Activated CD8-positive, alpha-beta memory T cell treated with anti-CD3 and anti-CD28 coated beads for 4 hours (primary cell): ENCODE measurements around the gene PFKFB3.
"Not testable (repeated sequence)": the region's sequence is repeated elsewhere in the genome, so short reads cannot be mapped to it uniquely, and the experiment has no call there.

ENCODE experiments used
- DNase-seq, 2 donors: peaks; one replicate each; pipeline ENCODE4 v3.0.0-alpha.2; 2020; ENCODE audit warnings: low read depth in 2 of 2

Gene PFKFB3

DNA sequence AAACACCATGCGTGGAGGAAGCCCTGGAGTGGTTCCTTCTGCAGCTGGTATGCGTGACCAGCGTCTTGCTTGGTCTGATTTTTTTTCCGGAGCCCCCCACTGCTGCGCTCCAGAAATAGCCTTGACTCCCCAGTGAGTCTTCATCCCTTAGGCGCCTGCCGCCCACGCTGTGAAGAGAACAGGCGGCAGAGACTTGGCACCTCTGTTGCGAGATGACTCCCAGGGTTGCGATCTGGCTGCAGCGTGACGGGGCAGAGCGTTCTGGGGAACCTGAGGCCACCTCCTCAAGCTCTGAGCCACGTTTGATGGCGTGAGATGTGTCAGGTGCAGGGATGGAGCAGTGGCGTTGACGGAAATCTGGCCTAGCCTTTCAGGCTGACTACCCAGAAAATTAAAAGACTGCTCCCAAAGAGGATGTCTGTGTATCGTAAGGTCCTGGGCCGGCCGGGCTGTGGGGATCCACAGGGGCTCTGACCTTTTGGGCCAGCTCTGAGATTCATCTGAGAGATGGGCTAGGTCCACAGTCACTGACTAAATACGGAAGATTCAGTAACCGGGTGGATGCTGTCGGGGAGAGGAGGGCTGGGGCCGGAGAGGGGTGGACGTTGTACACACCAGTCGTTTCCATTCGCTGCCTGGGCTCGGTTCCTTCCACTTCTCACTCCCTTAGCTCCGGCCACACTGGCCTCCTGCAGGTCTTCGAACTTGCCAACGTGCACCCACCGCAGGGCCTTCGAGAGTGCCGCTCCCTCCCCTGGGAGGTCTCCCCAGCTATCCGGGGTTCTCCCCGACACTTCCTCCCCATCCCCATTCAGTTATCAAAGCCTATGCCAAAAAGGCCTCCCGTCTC is 33.8 kb downstream of the PFKFB3 start:
- no peak for DNase-seq

DNA sequence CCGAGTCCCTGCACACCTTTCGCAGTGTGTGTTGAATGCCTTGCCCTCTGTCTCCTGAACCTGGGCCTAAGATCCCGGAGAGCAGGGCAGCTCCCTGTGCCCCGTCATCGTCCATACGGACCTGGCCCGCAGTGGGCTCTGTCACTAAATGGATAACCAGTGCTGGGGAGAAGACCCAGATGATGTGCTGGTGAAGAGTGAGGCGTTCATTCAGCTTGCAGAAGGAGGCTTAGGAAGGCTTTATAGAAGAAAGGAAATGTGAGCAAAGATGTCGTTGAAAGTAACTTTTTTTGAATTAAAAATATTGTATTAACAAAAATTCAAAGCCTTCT is 34.4 kb downstream of the PFKFB3 start:
- DNase-seq = no peak

DNA sequence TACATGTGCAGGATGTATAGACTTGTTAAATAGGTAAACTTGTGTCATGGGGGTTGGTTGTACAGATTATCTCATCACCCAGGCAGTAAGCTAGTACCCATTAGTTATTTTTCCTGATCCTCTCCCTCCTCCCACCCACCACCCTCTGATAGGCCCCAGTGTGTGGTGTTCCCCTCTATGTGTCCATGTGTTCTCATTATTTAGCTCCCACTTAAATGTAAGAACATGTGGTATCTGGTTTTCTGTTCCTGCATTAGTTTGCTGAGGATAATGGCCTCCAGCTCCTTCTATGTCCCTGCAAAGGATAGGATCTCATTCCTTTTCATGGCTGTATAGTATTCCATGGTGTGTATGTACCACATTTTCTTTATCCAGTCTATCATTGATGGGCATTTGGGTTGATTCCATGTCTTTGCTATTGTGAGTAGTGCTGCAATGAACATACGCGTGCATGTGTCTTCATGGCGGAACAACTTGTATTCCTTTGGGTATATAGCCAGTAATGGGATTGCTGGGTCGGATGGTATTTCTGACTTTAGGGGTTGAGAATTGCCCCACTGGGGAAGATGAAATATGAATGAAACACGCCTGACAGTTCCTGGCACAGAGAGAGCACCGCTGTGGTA is 36.0 kb downstream of the PFKFB3 start:
- DNase-seq = not testable (repeated sequence)

DNA sequence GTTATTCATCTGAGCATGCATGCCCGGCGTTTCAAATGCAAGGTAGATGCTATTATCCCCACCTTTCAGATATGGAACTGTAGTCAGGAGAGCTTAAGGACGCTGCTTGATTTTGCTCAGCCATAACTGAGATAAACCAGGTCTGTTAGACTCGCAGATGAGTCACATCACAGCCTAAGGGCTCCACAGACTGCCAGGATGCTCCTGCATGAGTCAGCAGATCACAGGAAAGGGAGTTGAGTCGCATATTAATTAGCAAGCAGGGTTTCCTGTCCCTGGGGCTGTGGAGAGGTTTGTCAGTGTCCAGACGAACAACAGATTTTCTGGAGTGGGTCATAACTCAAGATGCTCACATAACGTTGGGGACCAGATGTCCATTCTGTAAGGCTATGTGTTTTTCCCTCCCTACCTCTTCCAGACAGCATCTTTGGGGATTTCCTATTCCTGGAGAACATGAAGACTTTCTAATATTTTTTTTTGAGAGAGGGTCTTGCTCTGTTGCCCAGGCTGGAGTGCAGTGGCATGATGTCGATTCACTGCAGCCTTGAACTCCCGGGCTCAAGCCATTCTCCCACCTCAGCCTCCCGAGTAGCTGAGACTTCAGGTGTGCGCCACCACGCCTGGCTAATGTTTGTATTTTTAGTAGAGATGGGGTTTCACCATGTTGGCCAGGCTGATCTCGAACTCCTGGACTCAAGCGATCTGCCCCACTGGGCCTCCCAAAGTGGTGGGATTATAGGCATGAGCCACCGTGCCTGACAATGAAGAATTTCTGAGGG is 36.7 kb downstream of the PFKFB3 start:
- DNase-seq = peak; percentile 44 to 59

DNA sequence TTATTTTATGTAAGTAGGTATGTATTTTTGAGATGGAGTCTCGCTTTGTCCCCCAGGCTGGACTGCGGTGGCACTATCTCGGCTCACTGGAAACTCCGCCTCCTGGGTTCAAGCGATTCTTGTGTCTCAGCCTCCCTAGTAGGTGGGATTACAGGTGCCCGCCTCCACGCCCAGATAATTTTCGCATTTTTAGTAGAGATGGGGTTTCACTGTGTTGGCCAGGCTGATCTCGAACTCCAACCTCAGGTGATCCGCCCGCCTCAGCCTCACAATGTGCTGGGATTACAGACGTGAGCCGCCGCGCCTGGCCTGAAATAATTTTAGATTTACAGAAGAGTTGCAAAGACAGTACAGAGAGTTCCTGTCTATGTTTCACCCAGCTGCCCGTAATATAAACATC is 37.5 kb downstream of the PFKFB3 start:
- no peak for DNase-seq

DNA sequence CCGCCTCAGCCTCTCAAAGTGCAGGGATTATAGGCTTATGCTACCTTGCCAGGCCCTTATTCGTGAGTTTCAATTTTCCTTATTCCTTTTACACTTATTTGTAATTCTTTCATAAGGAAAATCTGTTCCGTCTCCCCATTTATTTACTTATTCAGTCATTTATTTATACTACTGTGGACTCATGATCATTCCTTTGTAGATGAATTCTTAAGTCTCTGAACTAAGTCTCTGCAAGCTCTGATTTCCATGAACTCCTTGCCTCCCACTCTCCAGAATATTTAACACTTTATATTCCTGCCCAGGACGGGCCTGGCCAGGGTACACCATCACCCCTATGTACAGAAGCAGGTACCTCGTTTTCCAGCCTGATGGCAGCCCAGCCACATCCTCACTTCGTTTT is 39.4 kb downstream of the PFKFB3 start:
- DNase-seq = no peak

DNA sequence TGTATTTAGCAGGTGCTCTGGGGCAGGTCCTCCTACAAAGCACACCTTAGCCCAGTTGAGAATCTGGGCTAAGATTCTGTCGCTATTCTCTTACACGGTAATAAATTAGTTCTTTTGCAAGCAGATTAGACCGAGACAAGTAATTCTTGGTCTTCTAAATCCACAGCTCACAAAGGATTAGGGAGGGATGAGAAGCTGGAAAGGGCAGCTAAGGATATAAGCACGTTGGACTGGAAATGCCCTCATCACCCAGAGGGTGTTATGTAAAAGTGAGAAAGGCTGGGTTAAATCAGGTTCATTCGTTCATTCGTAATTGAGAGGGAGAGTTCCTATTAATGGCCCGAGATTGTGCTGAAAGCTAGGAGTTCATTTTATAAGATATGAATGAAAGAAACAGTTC is 41.8 kb downstream of the PFKFB3 start:
- no peak for DNase-seq

DNA sequence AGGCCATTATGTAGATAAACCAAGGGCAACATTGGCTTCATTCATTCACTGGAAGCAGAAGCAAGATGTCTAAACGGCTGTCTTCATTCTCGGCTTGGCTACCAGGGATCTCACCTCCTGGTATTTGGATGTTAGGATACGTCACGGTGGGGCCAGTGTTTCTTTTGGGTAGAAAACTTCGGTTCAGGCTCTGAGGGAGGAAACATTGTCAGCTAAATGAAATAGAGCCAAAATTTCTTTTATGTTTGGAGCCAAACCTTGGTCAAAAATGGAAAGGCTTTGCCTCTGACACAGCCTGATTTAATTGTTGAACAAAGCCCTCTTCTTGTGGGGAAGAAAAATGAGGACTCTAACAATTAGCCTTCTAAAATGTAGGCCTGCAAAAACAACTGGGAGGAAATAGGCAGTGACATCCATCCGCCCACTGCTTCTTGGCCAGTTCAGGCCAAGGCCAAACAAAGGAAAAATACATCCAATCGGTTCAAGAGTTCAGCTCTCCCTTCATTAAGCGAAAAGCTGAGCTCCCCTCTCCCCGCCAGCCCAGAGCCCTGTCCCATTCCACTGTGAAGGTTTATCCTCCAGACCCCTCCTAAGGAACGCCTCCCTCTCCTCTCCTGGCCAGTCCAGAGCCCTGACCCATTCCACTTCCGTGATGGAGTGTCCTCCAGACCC is 44.4 kb downstream of the PFKFB3 start:
- no peak for DNase-seq

DNA sequence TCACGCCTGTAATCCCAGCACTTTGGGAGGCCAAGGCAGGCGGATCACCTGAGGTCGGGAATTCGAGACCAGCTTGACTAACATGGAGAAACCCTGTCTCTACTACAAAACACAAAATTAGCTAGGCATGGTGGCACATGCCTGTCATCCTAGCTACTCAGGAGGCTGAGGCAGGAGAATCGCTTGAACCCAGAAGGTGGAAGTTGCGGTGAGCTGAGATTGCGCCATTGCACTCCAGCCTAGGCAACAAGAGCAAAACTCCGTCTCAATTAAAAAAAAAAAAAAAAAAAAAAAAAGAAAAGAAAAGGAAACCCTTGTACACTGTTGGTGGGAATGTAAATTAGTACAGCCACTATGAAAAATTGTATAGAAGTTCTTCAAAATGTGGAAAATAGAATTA is 46.2 kb downstream of the PFKFB3 start:
- DNase-seq = not testable (repeated sequence)

DNA sequence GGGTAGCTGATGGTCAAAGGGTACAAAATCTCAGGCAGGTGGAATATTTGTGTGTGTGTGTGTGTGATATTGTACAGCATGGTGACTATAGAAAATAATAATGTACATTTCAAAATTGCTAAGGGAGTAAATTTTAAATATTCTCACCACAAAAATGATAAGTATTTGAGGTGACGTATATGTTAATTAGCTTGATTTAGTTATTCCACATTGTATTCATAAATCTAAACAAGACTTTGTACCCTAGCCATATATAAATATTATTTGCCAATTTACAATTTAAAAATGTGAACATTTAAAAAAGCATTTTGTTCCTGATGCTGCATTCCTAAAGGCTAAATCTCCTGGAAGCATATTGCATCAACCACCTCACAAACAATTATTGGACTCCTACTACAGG is 47.0 kb downstream of the PFKFB3 start:
- DNase-seq = no peak

DNA sequence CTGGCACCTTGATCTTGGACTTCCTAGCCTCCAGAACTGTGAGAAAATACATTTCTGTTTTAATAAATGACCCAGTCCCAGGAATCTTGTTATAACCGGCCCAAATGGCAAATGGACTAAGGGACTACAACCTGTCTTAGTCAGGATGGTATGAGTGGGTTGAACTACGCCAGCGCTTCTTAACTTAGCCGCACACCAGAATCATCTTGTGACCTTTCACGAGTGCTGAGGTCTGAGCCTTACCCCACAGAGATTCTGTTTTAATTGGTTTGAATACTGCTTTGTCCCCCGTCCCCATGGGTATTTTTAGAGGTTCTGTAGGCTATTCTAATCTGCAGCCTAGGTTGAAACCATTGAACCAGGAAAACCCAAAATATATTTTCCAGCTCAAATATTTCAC is 48.0 kb downstream of the PFKFB3 start:
- DNase-seq = no peak

DNA sequence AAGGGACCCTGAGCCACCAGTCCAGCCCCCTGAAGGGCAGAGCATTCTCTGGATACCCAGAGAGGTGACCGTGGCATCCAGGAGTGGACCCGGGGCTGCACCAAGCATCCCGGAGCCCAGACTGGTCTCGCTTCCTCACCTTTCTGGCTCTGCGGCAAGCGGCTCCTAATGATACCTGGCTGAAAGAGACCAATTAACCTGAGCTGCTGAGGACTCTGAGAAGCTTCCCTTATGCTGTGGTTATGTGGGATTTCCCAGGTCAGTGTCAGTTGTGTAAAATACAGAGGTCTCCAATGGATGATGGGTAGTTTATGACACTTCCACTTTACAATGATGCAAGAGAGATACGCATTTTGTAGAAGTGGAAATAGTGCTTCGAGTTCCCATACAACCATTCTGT is 51.5 kb downstream of the PFKFB3 start:
- no peak for DNase-seq

DNA sequence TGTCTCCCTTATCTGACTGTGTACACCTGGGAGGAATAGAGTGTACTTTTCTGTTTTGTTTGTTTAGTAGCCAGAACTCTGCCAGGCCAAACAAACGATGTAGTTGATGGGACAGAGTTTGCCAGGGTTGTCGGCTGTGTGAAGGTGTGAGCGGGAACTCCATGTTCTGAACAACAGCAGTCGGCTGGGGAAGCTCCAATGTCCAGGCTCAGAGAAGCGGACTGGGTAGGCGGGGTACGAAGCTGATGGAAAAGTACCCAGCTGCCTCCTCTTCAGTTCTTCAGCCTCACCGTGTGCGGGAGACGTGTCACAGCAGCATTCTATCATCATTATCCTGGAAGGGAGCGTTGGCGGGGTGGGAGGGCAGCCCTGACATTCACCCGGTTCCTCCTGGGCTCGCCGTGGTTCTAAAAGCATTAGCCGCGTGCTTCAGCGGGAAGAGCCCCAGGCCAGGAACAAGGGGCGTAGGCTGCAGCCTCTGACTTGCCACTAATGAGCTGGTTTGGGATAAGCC is 52.9 kb downstream of the PFKFB3 start:
- DNase-seq = no peak

DNA sequence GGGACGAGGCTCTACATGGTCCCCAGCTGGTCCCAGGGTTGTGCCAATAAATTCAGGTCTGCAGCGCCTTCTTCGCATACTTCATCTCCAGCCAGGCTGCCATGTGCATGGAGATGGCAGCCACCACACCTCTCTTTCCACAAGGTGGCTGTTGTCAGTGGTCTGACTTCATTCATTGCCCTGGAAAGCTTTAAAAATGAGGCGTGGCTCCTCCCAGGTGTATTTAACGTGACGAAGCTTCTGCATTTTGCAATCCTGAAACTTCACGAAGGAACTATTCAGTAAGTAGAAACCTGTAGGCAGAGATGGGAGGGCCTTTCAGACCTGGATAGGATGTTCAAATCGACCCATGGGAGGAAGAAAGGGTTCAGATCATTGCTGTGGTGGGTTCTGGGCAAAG is 53.7 kb downstream of the PFKFB3 start:
- no peak for DNase-seq

DNA sequence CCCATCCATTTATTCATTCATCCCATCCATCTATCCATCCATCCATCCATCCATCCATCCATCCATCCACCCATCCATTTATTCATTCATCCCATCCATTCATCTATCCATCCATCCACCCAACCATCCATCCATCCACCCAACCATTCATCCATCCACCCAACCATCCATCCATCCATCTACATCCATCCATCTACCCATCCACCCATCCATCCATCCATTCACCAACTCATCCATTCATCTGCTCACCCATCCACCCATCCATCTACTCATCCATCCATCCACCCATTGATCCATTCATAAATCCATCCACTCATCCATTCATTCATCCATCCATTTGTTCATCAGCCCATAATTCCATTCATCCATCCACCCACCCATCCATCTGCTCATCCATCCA is 56.4 kb downstream of the PFKFB3 start:
- no peak for DNase-seq

DNA sequence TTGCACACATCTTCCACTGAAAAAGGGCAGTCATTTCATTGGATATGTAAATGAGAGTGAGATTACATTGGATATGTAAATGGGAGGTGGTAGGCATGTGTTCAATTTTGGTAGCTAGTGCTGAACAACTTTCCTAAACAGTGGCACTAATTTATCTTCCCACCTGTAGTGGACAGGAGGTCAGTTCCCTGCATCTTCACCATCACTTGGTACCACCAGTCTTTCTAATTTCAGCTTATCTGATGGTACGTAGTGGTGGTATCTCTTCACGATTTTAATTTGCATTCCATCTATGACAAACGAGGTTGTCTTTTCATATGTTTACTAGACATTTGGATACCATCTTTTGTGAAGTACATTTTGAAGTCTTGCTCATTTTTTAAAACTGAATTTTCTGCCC is 58.1 kb downstream of the PFKFB3 start:
- no peak for DNase-seq

DNA sequence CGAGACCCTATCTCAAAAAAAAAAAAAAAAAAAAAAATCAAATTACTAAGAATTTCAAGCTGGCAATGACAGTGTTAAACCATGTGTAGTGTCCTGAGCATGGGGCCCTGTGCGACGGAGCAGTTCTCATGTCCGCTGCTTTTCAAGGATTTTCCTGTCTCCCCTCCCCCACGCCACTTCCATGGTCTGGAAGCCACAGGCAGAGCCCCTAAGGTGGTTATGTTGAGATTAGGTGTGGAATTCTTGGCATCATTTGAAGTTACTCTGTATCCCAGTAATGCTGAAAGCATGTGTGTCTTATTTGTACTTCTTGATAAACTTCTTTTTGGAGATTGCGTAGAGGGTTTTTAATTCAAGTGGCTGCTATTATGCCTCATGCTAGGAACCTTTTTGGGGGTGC is 65.2 kb downstream of the PFKFB3 start:
- DNase-seq = no peak

DNA sequence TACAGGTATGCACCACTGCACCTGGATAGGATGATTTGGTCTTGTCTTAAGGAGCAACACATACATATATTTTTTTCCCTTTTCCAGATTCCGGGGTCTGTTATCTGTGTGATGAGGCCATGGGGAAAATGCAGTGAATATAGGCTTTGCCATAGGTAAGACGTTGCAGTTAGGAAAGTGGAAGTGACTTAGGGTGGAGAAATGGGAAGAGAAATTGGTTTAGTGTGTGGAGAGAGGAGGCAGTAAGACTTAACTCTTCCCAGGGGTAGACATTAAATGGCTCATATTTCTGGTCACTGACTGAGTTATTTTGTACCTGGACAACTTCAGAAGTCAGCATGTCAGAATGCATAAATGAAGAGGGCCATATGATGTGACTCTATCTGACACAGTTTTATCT is 66.7 kb downstream of the PFKFB3 start:
- DNase-seq = no peak

DNA sequence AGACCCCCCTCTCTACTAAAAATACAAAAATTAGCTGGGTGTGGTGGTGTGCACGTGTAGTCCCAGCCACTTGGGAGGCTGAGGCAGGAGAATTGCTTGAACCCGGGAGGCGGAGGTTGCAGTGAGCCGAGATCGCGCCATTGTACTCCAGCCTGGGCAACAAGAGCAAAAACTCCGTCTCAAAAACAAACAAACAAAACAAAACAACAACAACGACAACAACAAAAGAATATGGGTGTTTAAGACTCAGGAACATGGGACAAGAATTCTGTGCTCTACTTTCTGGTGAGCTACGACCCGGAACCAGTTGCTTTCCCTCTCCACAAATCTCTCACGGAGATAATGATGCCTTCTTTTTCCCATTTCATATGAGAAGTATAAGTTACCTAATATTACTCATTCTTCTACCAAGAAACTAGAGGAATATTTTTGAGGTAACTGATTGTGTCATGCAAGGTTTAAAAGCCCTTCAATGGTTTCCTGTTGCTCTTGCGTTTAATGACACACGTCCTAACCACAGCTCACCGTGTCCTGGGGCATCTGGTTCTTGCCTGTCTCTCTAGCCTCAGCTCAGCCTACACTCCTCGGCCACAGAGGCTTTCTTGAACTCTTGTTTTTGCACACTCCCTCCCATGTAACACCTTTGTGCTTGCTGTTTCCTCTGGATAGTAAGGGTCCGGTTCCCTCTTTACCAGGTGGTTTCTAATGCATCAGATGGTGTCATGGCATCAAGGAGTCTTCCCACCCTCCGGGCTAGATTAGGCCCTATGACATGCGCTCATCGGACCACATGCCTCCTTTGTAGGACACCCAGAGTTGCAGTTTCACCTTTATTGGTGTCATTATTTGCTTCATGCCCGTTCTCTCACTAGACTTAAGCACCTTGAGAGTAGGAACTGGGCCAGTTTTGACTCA is 67.5 kb downstream of the PFKFB3 start:
- peak; percentile 43 to 49 for DNase-seq

DNA sequence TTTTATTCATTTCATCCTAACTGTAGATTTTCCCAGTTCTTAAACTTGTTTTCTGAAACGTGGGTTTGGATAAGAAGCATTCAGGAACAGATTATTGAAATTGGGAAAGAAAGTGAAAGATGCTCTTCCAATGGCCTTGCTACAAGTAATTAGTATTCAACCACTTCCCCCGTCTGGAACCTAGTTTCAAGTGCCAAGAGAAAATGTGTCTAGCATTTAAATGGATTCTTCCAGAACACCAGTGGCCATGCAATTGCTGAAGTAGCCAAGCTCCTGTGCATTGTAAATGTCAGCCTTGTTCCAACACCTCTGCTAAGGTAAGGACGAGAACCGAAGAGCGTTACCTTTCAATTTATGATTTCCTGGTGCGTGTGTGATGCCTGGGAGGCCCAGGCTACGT is 68.2 kb downstream of the PFKFB3 start:
- no peak for DNase-seq

DNA sequence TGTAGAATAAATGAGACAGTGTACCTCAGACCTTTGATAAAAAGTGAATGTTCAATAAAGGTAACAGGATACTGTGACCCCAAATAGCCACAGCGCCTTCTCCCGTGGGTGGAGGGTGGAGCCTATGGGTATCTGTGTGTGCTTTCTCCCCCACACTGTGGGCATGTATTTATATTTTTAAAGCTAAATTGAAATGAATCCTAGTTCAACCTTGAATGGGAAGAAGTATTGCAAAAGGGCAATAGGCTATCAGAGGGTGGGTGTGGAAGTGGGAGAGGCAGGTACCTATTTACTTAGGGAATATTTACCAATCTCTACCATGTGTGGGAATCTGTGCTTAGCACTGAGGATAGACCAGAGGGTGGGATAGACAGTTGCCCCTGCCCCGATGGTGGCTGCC is 68.9 kb downstream of the PFKFB3 start:
- DNase-seq = no peak
